Bronchial epithelial cell (primary cell): ENCODE results near the gene CPNE4. TPM values are rescaled to one million over a fixed set of nuclear protein-coding genes. Genes with fewer than 3 reads are reported as not detected.

Experiments
- DNase-seq: peaks from one replicate; pipeline ENCODE4 v3.0.0-alpha.2; 2010; ENCODE audit warnings: low read depth
- FAIRE-seq: peaks from 2 replicates; lab custom pipeline; 2011; peaks lifted over from hg19 to GRCh38; lab: Jason Lieb, UNC
- H3K27me3 ChIP-seq: 2 replicates; pipeline ENCODE4 v1.5.1; 2011; ENCODE audit warnings: low read length; ENCODE audit not compliant: control insufficient read depth, insufficient read depth
- H3K36me3 ChIP-seq: 2 replicates; pipeline ENCODE4 v1.5.1; 2011; ENCODE audit warnings: low read length; ENCODE audit not compliant: control insufficient read depth, insufficient read depth
- H3K4me3 ChIP-seq: 2 replicates; pipeline ENCODE4 v1.5.1; 2011; ENCODE audit warnings: mild to moderate bottlenecking, low read depth, low read length, control low read depth
- CTCF ChIP-seq: IDR thresholded peaks from 2 replicates; pipeline ENCODE4 v1.5.1; 2011; ENCODE audit warnings: mild to moderate bottlenecking, moderate library complexity, low read length, control low read depth, inconsistent platforms; ENCODE audit not compliant: insufficient read depth, severe bottlenecking
- total RNA-seq: library from RNA; depleted of rRNA; stranded (reverse); fragments of >200 nt; gene quantifications from 2 replicates; pipeline ENCODE4 v1.2.1, GENCODE V29; 2014

The CPNE4 gene
- total RNA-seq, 1 donor from 2014 or later, result under 0.01 TPM

DNA sequence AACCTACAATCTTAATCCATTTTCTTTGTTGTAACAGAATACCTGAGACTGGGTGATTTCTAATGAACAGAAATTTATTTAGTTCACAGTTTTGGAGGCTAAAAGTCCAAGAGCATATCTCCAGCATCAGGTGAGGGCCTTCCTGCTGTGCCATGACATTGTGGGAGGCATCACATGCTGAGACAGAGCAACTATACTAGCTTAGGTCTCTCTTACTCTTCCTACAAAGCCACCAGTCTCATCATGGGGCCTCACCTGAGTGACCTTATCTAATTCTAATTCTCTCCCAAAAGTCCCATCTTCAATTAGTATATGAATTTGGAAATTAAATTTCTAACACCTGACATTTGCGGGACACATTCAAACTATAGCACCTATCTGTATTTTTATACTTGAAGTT is 285.0 kb downstream of the CPNE4 start:
- Histone ChIP-seq H3K4me3 (no peak overlapping the region), H3K27me3 (no peaks in the 10 kb centered on the region), H3K36me3 (no peaks in the 10 kb centered on the region)
- DNase-seq, result no peak
- FAIRE-seq, result no peak
- TF ChIP-seq CTCF, result no peak

DNA sequence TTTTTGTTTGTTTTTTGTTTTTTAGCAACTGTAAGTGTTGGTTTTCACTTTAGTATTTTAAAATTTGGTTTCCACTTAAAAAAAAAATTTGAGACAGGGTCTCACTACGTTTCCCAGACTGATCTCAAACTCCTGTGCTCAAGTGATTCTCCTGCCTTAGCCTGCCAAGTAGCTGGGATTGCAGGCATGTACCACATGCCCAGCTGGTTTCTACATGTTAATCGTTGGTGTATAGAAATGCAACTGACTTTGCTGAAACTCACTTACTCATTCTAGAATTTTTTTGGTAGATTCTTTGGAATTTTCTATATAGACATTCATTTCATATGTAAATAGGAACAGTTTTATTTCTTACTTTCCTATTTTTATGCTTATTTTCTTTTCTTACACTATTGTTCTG is 287.3 kb downstream of the CPNE4 start:
- Histone ChIP-seq H3K27me3 (no peaks in the 10 kb centered on the region), H3K4me3 (no peak overlapping the region), H3K36me3 (no peaks in the 10 kb centered on the region)
- no peak for DNase-seq
- FAIRE-seq, result no peak
- TF ChIP-seq CTCF, result no peak

DNA sequence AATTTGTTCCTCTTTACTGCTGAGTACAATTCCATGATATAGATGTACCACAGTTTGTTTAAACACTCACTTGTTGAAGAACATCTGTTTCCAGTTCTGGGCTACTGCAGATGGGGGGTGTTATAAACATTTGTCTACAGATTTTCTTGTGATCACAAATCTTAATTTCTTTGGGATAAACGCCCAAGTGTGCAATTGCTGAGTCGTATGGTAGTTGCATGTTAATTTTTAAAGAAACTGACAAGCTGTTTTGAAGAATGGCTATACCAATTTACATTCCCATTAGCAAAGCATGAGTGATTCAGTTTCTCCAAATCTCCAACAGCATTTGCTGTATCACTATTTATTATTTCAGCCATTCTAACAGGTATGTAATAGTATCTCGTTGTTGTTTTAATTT is 290.0 kb downstream of the CPNE4 start:
- Histone ChIP-seq H3K36me3 (no peaks in the 10 kb centered on the region), H3K27me3 (no peaks in the 10 kb centered on the region), H3K4me3 (no peak overlapping the region)
- TF ChIP-seq CTCF, result no peak
- DNase-seq, result no peak
- no peak for FAIRE-seq

- Histone ChIP-seq H3K27me3 (no peaks in the 10 kb centered on the region), H3K4me3 (no peak overlapping the region), H3K36me3 (no peaks in the 10 kb centered on the region)
- no peak for TF ChIP-seq CTCF
- no peak for DNase-seq
- FAIRE-seq, result no peak
Measured at GRCh38 chr3:131743126-131743525, 291.7 kb downstream of the CPNE4 start.

GRCh38 chr3:131739211-131739610 is 295.6 kb downstream of the CPNE4 start:
- H3K27me3 ChIP-seq, result no peaks in the 10 kb centered on the region
- DNase-seq (no peak), FAIRE-seq (no peak)
- TF ChIP-seq CTCF, result no peak
- no peak overlapping the region for H3K4me3 ChIP-seq
- H3K36me3 ChIP-seq, result no peaks in the 10 kb centered on the region

- H3K36me3 ChIP-seq, result no peaks in the 10 kb centered on the region
- FAIRE-seq (no peak), DNase-seq (no peak)
- no peak for TF ChIP-seq CTCF
- no peak overlapping the region for H3K4me3 ChIP-seq
- no peaks in the 10 kb centered on the region for H3K27me3 ChIP-seq
Measured at GRCh38 chr3:131738095-131738494, 296.7 kb downstream of the CPNE4 start.
